Prostate gland (tissue), 2 donors: ENCODE data around the gene VEGFB.

Experiments used
- CTCF ChIP-seq, 4 experiments: fragments of 200-600 bp in 2 of 4; fragments of 450-650 bp in 2 of 4; sonication (generic) in 2 of 4; IDR thresholded peaks; 1 replicate in 3 of 4; 2 replicates in 1 of 4; pipeline ENCODE4 v1.5.1; 2016 to 2019; ENCODE audit warnings: antibody characterized with exemption in 4 of 4, mild to moderate bottlenecking in 2 of 4, moderate library complexity in 2 of 4
- POLR2A ChIP-seq: fragments of 450-650 bp; IDR thresholded peaks from one replicate; pipeline ENCODE4 v1.6.1; 2016; ENCODE audit warnings: antibody characterized with exemption, mild to moderate bottlenecking
- POLR2AphosphoS5 ChIP-seq: sonication (generic); formaldehyde crosslinking; IDR thresholded peaks from one replicate; pipeline ENCODE4 v1.6.1; 2017; ENCODE audit warnings: antibody characterized with exemption

- TF ChIP-seq CTCF (IDR thresholded peaks at IDR 0.05): peak in 1 of 4 experiments; percentile 10
- TF ChIP-seq POLR2A: peak; percentile 57
- TF ChIP-seq POLR2AphosphoS5: peak; percentile 44
Observed at GRCh38 chr11:64233913-64234586, at the start of gene VEGFB.
